HG03135 (cell line): ENCODE results near the gene TTLL11.

Experiments used
- ATAC-seq: cut with Tn5 transposase; IDR thresholded peaks from one replicate; pipeline ENCODE4 v1.9.1; 2021; ENCODE audit warnings: mild to moderate bottlenecking, moderate library complexity; ENCODE audit not compliant: unreplicated experiment

TTLL11 gene

GRCh38 chr9:121821326-121821725, 271.8 kb downstream of the TTLL11 start:
- ATAC-seq: no peak

GRCh38 chr9:121820286-121821005, 272.7 kb downstream of the TTLL11 start:
- ATAC-seq: no peak

GRCh38 chr9:121819428-121820231, 273.5 kb downstream of the TTLL11 start:
- ATAC-seq: no peak

DNA sequence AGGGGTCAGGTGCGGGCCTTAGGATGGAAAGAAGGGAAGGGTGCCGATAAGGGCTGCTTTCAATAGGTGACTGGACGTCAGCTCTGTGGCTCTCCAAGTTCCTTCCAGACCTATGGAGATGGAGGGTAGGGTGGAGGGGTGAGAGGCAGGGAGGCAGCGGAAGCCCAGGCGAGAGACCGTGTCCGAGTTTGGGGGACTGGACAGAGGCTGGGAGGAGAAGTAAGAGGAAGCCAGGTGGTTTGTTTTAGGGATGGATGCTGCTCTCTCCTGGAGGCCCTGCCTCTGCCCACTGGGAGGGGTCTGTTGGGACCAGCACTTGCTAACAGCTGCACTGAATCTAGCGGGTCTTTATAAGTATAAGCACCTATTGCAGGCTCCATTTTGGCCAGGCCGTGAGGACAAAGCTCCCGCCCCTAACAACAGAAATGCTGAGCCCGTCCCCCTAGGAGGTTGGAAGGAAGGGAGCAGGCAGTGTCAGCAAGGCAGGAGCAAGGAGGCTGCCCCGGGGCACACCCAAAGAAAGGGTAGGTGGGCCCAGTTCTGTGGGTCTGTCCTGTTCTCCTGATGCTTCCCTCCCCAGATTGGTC, 274.2 kb downstream of the TTLL11 start:
- ATAC-seq: no peak

DNA sequence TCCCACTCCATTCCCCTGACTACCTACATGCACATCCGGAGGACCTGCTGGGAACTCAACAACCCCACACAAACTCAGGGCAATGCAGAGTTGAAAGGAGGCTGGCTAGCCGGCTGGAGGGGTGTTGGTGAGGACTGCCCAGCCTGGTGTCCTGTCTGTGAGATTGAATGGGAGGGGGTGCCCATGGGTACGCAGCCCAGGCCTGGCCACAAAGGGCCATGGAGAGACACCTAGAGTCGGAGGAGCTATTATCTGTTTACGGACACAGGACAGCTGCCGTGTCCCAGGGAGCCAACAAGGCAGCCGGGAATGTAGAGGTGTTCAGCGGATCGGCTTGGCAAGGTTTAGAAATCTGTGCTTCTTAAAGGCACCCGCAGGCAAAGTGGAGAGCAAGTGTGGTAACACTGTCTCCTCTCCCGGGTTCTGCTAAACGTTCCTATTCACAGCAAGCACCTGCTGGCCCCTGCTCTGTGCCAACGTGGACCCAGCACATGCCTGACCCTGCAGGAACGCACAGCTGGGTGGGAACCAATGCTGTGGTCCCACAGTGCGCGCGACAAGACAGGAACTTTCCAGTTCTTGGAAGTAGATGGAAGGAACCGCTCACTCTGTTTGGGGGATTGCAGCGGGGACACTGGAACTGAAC, 275.0 kb downstream of the TTLL11 start:
- no peak for ATAC-seq

GRCh38 chr9:121817476-121817875, 275.6 kb downstream of the TTLL11 start:
- no peak for ATAC-seq

DNA sequence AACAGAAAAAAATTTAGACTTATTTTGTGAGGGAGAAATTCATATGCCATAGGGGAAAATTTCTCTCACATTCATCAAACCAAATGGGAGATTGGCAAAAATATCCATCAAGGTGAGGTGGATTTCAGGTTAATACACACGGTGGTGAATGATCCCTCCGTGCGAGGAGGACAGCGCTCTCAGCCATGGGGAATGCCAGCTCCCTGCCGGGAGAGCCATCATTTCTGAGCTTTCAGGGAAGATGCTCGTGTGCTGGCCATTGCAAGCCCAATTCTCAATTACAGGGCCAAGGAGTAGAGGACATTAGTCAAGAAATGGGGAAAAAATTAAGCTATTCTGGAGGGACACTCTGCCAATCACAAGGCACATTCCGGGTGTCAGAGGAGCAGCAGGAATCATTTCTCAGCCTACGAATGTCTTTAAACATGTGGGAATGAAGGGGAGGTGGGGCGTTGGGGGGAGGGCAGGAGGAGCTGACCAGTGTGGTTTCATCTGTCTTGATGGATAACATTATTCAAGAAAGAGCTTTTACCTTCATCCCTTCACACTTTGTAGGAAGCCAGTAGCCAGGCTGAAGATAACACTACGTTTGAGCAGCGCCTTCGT, 276.2 kb downstream of the TTLL11 start:
- no peak for ATAC-seq

GRCh38 chr9:121816449-121816817, 276.7 kb downstream of the TTLL11 start:
- no peak for ATAC-seq

- no peak for ATAC-seq
Measured at GRCh38 chr9:121815546-121816448, 277.3 kb downstream of the TTLL11 start.

GRCh38 chr9:121815084-121815483, 278.0 kb downstream of the TTLL11 start:
- no peak for ATAC-seq

DNA sequence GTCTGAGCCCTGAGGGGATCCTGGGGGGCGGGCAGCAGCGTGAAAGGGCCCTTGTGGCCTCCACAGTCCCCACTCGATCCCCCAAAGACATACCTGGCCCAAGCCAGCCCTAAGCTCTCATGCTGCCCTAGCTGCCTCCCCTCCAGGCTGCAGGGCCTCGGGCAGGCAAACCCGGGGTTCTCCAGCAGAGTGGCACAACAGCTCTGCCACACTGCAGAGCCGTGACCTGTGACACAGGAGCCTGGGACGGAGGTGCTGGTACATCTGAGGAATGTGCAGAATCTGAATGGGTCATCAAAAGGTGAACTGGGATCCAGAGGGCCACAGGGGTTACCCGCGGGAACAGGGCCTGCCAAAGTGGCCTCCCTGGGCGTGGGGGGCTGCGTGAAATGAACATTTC, 278.5 kb downstream of the TTLL11 start:
- ATAC-seq: no peak

DNA sequence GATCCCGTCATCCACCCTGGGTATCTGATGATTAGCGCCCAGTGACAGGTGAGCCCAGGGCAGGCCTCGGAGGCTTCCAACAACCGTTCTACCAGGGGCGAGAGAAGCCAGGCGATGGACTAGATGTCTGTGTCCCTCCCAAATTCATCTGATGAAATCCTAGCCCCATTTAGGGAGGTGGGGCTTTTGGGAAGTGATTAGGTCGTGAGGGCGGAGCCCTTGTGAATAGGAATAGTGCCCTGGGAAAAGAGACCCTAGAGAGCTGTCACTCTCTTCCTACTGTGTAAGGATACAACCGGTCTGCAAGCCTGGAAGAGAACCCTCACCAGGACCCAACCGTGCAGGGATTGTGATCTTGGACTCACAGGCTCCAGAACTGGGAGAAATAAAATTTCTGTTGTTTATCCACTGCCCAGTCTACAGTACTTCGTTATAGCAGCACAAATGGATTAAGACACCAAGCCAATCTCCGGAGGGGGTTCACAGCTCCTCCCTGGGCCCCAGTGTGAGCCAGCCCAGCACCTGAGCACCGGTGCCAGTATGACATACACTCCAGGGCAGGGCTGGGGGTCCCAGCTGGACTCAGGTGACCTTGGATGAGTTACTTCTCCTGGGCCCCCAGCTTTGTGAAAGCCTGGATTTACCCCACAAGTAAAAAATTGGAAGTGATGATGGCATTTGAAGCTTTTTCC, 279.4 kb downstream of the TTLL11 start:
- ATAC-seq: no peak

DNA sequence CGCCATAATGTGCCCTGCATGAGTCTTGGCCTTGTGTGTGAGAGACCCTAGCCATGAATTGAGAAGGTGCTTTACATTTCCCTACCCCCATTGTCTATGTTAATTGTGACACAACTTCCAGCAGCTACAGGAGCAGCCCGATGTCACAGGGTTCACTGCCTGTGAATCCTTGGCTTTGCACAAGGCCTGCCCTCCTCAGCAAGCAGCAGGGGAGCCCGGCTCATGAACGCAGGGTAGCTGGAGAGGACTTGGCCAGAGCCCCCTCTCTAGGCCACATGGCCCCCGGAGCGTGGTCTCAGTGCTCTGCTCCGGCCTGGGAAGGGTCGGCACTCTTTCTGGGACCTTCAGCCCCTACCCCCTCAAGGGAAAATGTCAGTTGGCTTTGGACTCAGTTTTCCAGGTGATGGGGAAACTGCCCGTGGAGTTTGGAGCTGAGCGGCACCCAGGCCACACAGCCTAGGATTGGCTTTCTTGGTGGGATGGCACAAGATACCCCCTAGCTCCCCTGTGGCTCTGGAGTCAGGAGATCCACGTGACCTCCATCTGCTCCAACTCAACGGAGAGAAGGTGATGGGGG, 280.9 kb downstream of the TTLL11 start:
- ATAC-seq: no peak

DNA sequence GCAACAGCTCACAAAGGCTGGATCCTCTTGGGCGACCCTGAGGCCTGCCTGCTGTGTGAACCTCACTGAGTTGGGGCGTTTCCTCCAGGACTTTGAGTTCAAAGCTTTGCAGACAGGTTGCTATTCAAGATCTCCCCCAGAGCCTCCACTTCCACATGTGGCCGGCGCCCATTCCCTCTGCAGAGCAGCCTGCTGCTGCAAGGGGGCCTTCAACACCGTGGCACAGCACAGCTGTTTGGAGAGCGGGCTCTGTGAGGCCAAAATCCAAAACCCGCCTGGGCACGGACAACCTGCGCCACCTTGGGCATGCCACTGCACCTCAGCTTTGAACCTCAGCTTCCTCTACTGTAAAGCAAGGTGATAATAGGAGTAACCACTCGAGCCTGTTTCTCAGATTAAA, 281.4 kb downstream of the TTLL11 start:
- no peak for ATAC-seq

GRCh38 chr9:121811140-121811539, 282.0 kb downstream of the TTLL11 start:
- ATAC-seq: no peak

DNA sequence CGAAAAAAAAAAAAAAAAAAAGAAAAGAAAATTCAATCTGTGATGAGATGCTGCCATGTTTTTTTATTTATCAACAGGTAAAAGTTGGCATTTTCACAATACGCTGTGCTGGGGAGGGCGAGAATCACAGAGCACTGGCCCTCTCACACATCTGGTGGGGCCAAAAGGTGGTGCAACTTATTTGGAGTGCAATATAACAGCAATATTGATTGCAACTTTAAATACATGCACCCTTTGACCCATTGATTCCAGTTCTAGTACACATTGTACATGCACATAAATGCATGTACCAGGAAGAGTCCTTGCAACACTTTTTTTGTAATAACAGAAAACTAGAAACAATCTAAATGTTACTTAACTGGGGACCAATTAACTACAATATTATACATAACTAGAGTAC, 282.6 kb downstream of the TTLL11 start:
- ATAC-seq: no peak

- no peak for ATAC-seq
Measured at GRCh38 chr9:121809356-121810050, 283.6 kb downstream of the TTLL11 start.

GRCh38 chr9:121808781-121809180, 284.3 kb downstream of the TTLL11 start:
- no peak for ATAC-seq
